Measurements from ENCODE around the gene CFAP69.

Gene CFAP69

GRCh38 chr7:90244909-90245851, at the start of gene CFAP69:
TSS of gene CFAP69 (plus strand) at chr7:90245174. CDS start at chr7:90245425, 251 bp downstream.
- DNase-seq (ENCODE audit: low read depth, low spot score) = peak; percentile 67

GRCh38 chr7:90201500-90202195, 43.3 kb upstream of the CFAP69 start:
- DNase-seq (ENCODE audit: low read depth, low spot score) = no peak

GRCh38 chr7:90207956-90208355, 37.0 kb upstream of the CFAP69 start:
- no peak for DNase-seq (ENCODE audit: low read depth, low spot score)

GRCh38 chr7:90209776-90210175, 35.2 kb upstream of the CFAP69 start:
- DNase-seq (ENCODE audit: low read depth, low spot score) = no peak

GRCh38 chr7:90210475-90210874, 34.5 kb upstream of the CFAP69 start:
- no peak for DNase-seq (ENCODE audit: low read depth, low spot score)

GRCh38 chr7:90210981-90211380, 34.0 kb upstream of the CFAP69 start:
- DNase-seq (ENCODE audit: low read depth, low spot score) = no peak

GRCh38 chr7:90211391-90212148, 33.4 kb upstream of the CFAP69 start, which contains the start of gene STEAP2:
TSS of gene STEAP2 (plus strand) at chr7:90211740. CDS start at chr7:90225083, 13,343 bp downstream.
- peak; percentile 61 for DNase-seq (ENCODE audit: low read depth, low spot score)

- DNase-seq (ENCODE audit: low read depth, low spot score) = no peak
Observed at GRCh38 chr7:90212149-90212495, 32.9 kb upstream of the CFAP69 start.

- no peak for DNase-seq (ENCODE audit: low read depth, low spot score)
Observed at GRCh38 chr7:90213521-90213920, 31.5 kb upstream of the CFAP69 start.

- DNase-seq (ENCODE audit: low read depth, low spot score) = no peak
Observed at GRCh38 chr7:90216080-90216674, 28.8 kb upstream of the CFAP69 start.

GRCh38 chr7:90216771-90217170, 28.2 kb upstream of the CFAP69 start:
- DNase-seq (ENCODE audit: low read depth, low spot score) = no peak

- no peak for DNase-seq (ENCODE audit: low read depth, low spot score)
Observed at GRCh38 chr7:90222390-90222789, 22.6 kb upstream of the CFAP69 start.

- no peak for DNase-seq (ENCODE audit: low read depth, low spot score)
Observed at GRCh38 chr7:90222811-90223725, 21.9 kb upstream of the CFAP69 start.

- no peak for DNase-seq (ENCODE audit: low read depth, low spot score)
Observed at GRCh38 chr7:90224195-90224594, 20.8 kb upstream of the CFAP69 start.

GRCh38 chr7:90225181-90225580, 19.8 kb upstream of the CFAP69 start:
- DNase-seq (ENCODE audit: low read depth, low spot score) = no peak

- no peak for DNase-seq (ENCODE audit: low read depth, low spot score)
Observed at GRCh38 chr7:90225601-90226000, 19.4 kb upstream of the CFAP69 start.

GRCh38 chr7:90227259-90227658, 17.7 kb upstream of the CFAP69 start:
- no peak for DNase-seq (ENCODE audit: low read depth, low spot score)

GRCh38 chr7:90229682-90230081, 15.3 kb upstream of the CFAP69 start:
- DNase-seq (ENCODE audit: low read depth, low spot score) = no peak

GRCh38 chr7:90230834-90231233, 14.1 kb upstream of the CFAP69 start:
- no peak for DNase-seq (ENCODE audit: low read depth, low spot score)

GRCh38 chr7:90231304-90231703, 13.7 kb upstream of the CFAP69 start:
- no peak for DNase-seq (ENCODE audit: low read depth, low spot score)

GRCh38 chr7:90232430-90232829, 12.5 kb upstream of the CFAP69 start:
- no peak for DNase-seq (ENCODE audit: low read depth, low spot score)
